HL-60 (cell line): ENCODE results near the gene BBS9.

Experiments
- POLR2AphosphoS5 ChIP-seq: IDR thresholded peaks from 2 replicates; pipeline ENCODE4 v1.6.1; 2012; ENCODE audit warnings: low read depth
- TF ChIP-seq, protein P1 (sequence below): IDR thresholded peaks from one replicate; pipeline ENCODE4 v1.5.1; 2011; ENCODE audit warnings: low read length, control low read depth, inconsistent platforms; ENCODE audit not compliant: insufficient read depth

DNA sequence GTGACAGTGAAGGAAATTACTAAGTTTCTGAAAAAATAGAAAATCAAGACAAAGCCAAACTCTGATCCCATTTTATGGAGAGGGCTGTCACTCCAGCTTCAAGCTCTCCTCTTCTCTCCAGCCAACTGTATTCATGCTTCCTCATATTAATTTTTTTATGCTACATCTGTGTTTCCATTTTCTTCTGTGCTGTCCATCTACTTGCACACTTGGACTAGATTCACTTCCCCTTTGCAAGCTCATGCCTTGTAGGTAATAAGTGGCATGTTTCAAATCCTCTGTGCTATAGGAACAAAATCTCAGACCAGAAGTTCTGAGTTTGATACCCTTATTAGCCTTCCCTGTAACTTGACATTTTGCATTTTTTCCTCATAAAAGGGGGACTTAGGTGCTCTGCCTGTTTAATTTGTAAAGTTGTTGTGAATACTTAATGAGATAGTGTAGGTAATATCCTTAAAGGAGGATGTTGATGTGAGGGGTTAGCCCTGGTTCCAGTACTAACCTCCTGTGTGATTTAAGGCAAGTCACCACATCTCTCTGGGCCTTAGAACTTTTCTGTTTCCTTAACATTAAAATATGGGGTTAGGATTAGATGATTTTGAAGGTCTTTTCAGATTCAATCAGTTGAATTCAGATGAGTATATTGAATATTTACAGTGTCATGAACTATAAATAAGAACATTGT lies 358.8 kb downstream of the BBS9 start:
- TF ChIP-seq, protein P1, sequence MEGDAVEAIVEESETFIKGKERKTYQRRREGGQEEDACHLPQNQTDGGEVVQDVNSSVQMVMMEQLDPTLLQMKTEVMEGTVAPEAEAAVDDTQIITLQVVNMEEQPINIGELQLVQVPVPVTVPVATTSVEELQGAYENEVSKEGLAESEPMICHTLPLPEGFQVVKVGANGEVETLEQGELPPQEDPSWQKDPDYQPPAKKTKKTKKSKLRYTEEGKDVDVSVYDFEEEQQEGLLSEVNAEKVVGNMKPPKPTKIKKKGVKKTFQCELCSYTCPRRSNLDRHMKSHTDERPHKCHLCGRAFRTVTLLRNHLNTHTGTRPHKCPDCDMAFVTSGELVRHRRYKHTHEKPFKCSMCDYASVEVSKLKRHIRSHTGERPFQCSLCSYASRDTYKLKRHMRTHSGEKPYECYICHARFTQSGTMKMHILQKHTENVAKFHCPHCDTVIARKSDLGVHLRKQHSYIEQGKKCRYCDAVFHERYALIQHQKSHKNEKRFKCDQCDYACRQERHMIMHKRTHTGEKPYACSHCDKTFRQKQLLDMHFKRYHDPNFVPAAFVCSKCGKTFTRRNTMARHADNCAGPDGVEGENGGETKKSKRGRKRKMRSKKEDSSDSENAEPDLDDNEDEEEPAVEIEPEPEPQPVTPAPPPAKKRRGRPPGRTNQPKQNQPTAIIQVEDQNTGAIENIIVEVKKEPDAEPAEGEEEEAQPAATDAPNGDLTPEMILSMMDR = no peak
- TF ChIP-seq POLR2AphosphoS5 = no peak
